Measurements from ENCODE around the gene CYP2A7.
"Not testable (repeated sequence)": the region's sequence is repeated elsewhere in the genome, so short reads cannot be mapped to it uniquely, and the experiment has no call there.

The CYP2A7 gene

GRCh38 chr19:40842012-40842411, 40.0 kb downstream of the CYP2A7 start:
- not testable (repeated sequence) for DNase-seq (ENCODE audit: low spot score)

- not testable (repeated sequence) for DNase-seq (ENCODE audit: low spot score)
Observed at GRCh38 chr19:40838477-40838876, 43.6 kb downstream of the CYP2A7 start.

GRCh38 chr19:40836754-40837429, 45.1 kb downstream of the CYP2A7 start:
- DNase-seq (ENCODE audit: low spot score), result no peak

GRCh38 chr19:40833728-40834533, 48.1 kb downstream of the CYP2A7 start:
- not testable (repeated sequence) for DNase-seq (ENCODE audit: low spot score)

GRCh38 chr19:40832431-40832790, 49.6 kb downstream of the CYP2A7 start:
- DNase-seq (ENCODE audit: low spot score), result not testable (repeated sequence)

GRCh38 chr19:40831502-40832430, 50.3 kb downstream of the CYP2A7 start:
- peak; percentile 83 for DNase-seq (ENCODE audit: low spot score)

GRCh38 chr19:40830741-40831140, 51.3 kb downstream of the CYP2A7 start:
- not testable (repeated sequence) for DNase-seq (ENCODE audit: low spot score)

- no peak for DNase-seq (ENCODE audit: low spot score)
Observed at GRCh38 chr19:40829205-40829604, 52.8 kb downstream of the CYP2A7 start.

- DNase-seq (ENCODE audit: low spot score), result no peak
Observed at GRCh38 chr19:40827386-40828247, 54.4 kb downstream of the CYP2A7 start.

GRCh38 chr19:40826699-40827385, 55.2 kb downstream of the CYP2A7 start:
- not testable (repeated sequence) for DNase-seq (ENCODE audit: low spot score)

GRCh38 chr19:40826312-40826698, 55.7 kb downstream of the CYP2A7 start:
- DNase-seq (ENCODE audit: low spot score), result not testable (repeated sequence)

GRCh38 chr19:40825460-40826095, 56.5 kb downstream of the CYP2A7 start:
- not testable (repeated sequence) for DNase-seq (ENCODE audit: low spot score)
